NB4 (cell line): Measurements from ENCODE around the gene IQSEC3.
"Not testable (repeated sequence)": the region's sequence is repeated elsewhere in the genome, so short reads cannot be mapped to it uniquely, and the experiment has no call there.

ENCODE experiments used
- MAX ChIP-seq: IDR thresholded peaks from 2 replicates; pipeline ENCODE4 v1.6.1; 2011; ENCODE audit warnings: low read depth, low read length
- MYC ChIP-seq: IDR thresholded peaks from 2 replicates; pipeline ENCODE4 v1.6.1; 2011; ENCODE audit warnings: low read depth, low read length
- POLR2A ChIP-seq: IDR thresholded peaks from 2 replicates; pipeline ENCODE4 v1.6.1; 2011; ENCODE audit warnings: mild to moderate bottlenecking; ENCODE audit not compliant: insufficient read length; ENCODE audit errors: extremely low read depth
- TF ChIP-seq, protein P1 (sequence below): IDR thresholded peaks from one replicate; pipeline ENCODE4 v1.5.1; 2012; ENCODE audit warnings: low read depth, low read length

DNA sequence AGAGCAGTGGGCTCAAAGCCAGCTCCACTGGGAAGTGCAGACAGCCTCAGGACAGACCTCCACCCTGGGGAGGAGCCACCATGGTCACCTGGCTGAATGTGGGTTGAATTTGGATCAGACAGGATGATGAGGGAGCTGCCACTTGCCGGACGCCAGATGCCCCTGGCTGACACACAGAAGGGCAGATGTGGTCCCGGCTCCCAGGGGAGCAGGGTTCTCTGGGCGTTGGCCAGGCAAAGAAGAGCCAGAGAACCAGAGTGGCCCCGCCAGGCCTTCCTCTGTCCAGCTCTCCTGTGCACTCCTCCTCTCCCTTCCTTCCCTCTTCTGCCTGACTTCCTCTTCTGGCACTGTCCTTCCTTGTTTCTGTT, 20.6 kb upstream of the IQSEC3 start:
- TF ChIP-seq, protein P1, sequence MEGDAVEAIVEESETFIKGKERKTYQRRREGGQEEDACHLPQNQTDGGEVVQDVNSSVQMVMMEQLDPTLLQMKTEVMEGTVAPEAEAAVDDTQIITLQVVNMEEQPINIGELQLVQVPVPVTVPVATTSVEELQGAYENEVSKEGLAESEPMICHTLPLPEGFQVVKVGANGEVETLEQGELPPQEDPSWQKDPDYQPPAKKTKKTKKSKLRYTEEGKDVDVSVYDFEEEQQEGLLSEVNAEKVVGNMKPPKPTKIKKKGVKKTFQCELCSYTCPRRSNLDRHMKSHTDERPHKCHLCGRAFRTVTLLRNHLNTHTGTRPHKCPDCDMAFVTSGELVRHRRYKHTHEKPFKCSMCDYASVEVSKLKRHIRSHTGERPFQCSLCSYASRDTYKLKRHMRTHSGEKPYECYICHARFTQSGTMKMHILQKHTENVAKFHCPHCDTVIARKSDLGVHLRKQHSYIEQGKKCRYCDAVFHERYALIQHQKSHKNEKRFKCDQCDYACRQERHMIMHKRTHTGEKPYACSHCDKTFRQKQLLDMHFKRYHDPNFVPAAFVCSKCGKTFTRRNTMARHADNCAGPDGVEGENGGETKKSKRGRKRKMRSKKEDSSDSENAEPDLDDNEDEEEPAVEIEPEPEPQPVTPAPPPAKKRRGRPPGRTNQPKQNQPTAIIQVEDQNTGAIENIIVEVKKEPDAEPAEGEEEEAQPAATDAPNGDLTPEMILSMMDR = not testable (repeated sequence)
- TF ChIP-seq POLR2A, MAX, MYC: not testable (repeated sequence)
